GM12892 (cell line): ENCODE results near the gene DLST.

ENCODE experiments used
- POLR2A ChIP-seq: IDR thresholded peaks from 2 replicates; pipeline ENCODE4 v1.6.1; 2011; ENCODE audit warnings: low read depth, low read length, control low read depth
- POLR2AphosphoS5 ChIP-seq: IDR thresholded peaks from 2 replicates; pipeline ENCODE4 v1.6.1; 2011; ENCODE audit warnings: low read depth, low read length, control low read depth

DNA sequence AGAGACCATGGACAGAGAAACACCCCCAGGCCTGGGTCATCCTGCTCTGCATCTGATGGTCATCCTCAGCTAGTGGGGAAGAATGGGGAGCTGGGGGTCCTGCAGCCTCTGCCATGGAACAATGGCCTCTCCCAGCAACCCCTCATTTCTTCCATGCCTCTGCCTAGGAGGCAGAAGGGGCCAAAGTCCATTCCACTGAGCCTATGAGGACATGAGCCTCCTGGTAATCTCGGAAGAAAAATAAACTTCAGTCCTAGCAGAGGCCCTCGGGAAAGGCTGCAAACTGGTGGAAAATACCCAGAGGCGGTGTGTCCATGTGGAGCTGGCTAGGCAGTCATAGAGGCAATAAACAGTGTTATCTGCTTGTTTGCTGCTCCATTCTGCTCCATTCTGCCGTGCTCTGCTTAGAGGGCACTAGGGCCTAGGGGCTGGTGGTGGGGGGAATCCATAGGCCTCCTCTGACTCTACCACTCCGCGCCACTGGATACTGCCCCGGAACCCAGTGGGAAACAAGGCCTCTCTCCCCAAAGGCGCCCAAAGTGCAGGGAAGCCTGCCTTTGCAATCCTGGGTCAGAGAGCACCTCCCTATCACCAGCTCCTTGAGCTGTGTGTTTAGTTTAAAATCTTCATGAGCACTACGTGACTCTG lies 69.2 kb downstream of the DLST start:
- TF ChIP-seq POLR2AphosphoS5 (no peak), POLR2A (no peak)
